Smooth muscle cell (in vitro differentiated cells): ENCODE results near the gene FUBP1. TPM values are rescaled to one million over a fixed set of nuclear protein-coding genes. Genes with fewer than 3 reads are reported as not detected.
"Not testable (repeated sequence)": the region's sequence is repeated elsewhere in the genome, so short reads cannot be mapped to it uniquely, and the experiment has no call there.

Experiments used
- DNase-seq: peaks from one replicate; lab custom pipeline; 2025; ENCODE audit not compliant: unreplicated experiment; lab: John Stamatoyannopoulos, UW
- H2AFZ ChIP-seq: fragments of 200-600 bp; sonication (generic); 2 replicates; pipeline ENCODE4 v1.6.0; 2016; ENCODE audit warnings: antibody characterized with exemption, low read depth, mild to moderate bottlenecking
- H3F3A ChIP-seq: fragments of 200-600 bp; sonication (generic); 2 replicates; pipeline ENCODE4 v1.6.0; 2017; ENCODE audit warnings: antibody characterized with exemption, low read depth
- H3K27ac ChIP-seq: fragments of 200-600 bp; sonication (generic); 2 replicates; pipeline ENCODE4 v1.5.1; 2016; ENCODE audit warnings: low read depth, mild to moderate bottlenecking
- H3K27me3 ChIP-seq: fragments of 200-600 bp; sonication (generic); 2 replicates; pipeline ENCODE4 v1.6.1; 2016; ENCODE audit warnings: low read depth, mild to moderate bottlenecking
- H3K36me3 ChIP-seq: fragments of 200-600 bp; sonication (generic); 2 replicates; pipeline ENCODE4 v1.5.1; 2016; ENCODE audit warnings: low read depth
- H3K4me1 ChIP-seq: fragments of 200-600 bp; sonication (generic); 2 replicates; pipeline ENCODE4 v1.5.1; 2016; ENCODE audit warnings: low read depth
- H3K4me2 ChIP-seq: fragments of 200-600 bp; sonication (generic); 2 replicates; pipeline ENCODE4 v1.6.0; 2016; ENCODE audit warnings: mild to moderate bottlenecking
- H3K4me3 ChIP-seq: fragments of 200-600 bp; sonication (generic); 2 replicates; pipeline ENCODE4 v1.5.1; 2016; ENCODE audit warnings: mild to moderate bottlenecking
- H3K79me2 ChIP-seq: fragments of 200-600 bp; sonication (generic); 2 replicates; pipeline ENCODE4 v1.6.0; 2016; ENCODE audit warnings: low read depth, mild to moderate bottlenecking
- H3K9ac ChIP-seq: fragments of 200-600 bp; sonication (generic); 2 replicates; pipeline ENCODE4 v1.6.0; 2016; ENCODE audit warnings: low read depth
- H3K9me3 ChIP-seq: fragments of 200-600 bp; sonication (generic); replicated peaks from 2 replicates; pipeline ENCODE4 v1.5.1; 2016; ENCODE audit warnings: low read depth
- H4K20me1 ChIP-seq: fragments of 200-600 bp; sonication (generic); 2 replicates; pipeline ENCODE4 v1.6.0; 2016; ENCODE audit warnings: low read depth
- CTCF ChIP-seq: fragments of 200-600 bp; sonication (generic); IDR thresholded peaks from 2 replicates; pipeline ENCODE4 v1.5.1; 2017; ENCODE audit warnings: borderline replicate concordance, mild to moderate bottlenecking, antibody characterized with exemption; ENCODE audit not compliant: insufficient read depth, poor library complexity, severe bottlenecking
- WGBS: methylation state at CpG from one replicate; pipeline ENCODE4 v1.1.7; 2016; ENCODE audit warnings: low lambda C conversion rate; 5-methylcytosine and 5-hydroxymethylcytosine counted together
- polyA plus RNA-seq: library from polyadenylated mRNA; unstranded; fragments of >200 nt; fragmentation: Nextera tagmentation; extraction: Ambion mirVana; gene quantifications from 2 replicates; pipeline ENCODE4 v1.2.1, GENCODE V29; 2016
- total RNA-seq: library from RNA; depleted of rRNA; stranded (reverse); fragments of >200 nt; gene quantifications from 2 replicates; pipeline ENCODE4 v1.2.3, GENCODE V29; 2014

Gene FUBP1
- total and polyA plus RNA-seq, 2 experiments from 2014 or later: 50.5 to 144 TPM

GRCh38 chr1:77925518-77925917 is 53.4 kb downstream of the FUBP1 start:
- Histone ChIP-seq H4K20me1 (no peaks in the 10 kb centered on the region), H3K4me3 (no peak overlapping the region), H3K4me2 (peak overlapping the region; percentile 17), H3F3A (no peaks in the 10 kb centered on the region), H3K79me2 (no peaks in the 10 kb centered on the region), H3K9ac (no peak overlapping the region), H3K4me1 (no peaks in the 10 kb centered on the region), H3K9me3 (no peaks in the 10 kb centered on the region), H3K27ac (peak overlapping the region; percentile 15), H3K36me3 (peaks cover 10% of the 10 kb centered on the region), H3K27me3 (no peaks in the 10 kb centered on the region), H2AFZ (no peak overlapping the region)
- DNase-seq: no peak
- TF ChIP-seq CTCF: no peak
- 90% methylated on average over 1 of the region's 1 CpG for WGBS

GRCh38 chr1:77918918-77919317 is 60.0 kb downstream of the FUBP1 start:
- not testable (repeated sequence) for H3K9ac ChIP-seq, H3K4me1 ChIP-seq, H4K20me1 ChIP-seq, H3K79me2 ChIP-seq, H2AFZ ChIP-seq, H3K4me2 ChIP-seq, H3K27me3 ChIP-seq, H3K4me3 ChIP-seq, DNase-seq, H3K27ac ChIP-seq, H3F3A ChIP-seq, H3K9me3 ChIP-seq
- peaks cover 18% of the 10 kb centered on the region for H3K36me3 ChIP-seq
- WGBS: 97% methylated on average over 5 of the region's 5 CpGs

- Histone ChIP-seq H3K9ac (no peak overlapping the region), H4K20me1 (peaks cover 21% of the 10 kb centered on the region), H3K27ac (no peak overlapping the region), H3K79me2 (peaks cover 9% of the 10 kb centered on the region), H3K36me3 (no peaks in the 10 kb centered on the region), H3F3A (no peaks in the 10 kb centered on the region), H3K4me3 (no peak overlapping the region), H3K9me3 (no peaks in the 10 kb centered on the region), H3K4me1 (no peaks in the 10 kb centered on the region), H3K27me3 (no peaks in the 10 kb centered on the region), H2AFZ (no peak overlapping the region), H3K4me2 (no peak overlapping the region)
- 70% methylated on average over 4 of the region's 4 CpGs for WGBS
- DNase-seq: no peak
- no peak for TF ChIP-seq CTCF
Measured at GRCh38 chr1:77910116-77910515, 68.8 kb downstream of the FUBP1 start.

GRCh38 chr1:77906624-77907023 is 72.2 kb downstream of the FUBP1 start:
- TF ChIP-seq CTCF: no peak
- no peak for DNase-seq
- H3K9me3 ChIP-seq: no peaks in the 10 kb centered on the region
- H3K4me3 ChIP-seq: no peak overlapping the region
- H3K79me2 ChIP-seq: peaks cover 35% of the 10 kb centered on the region
- 96% methylated on average over 1 of the region's 1 CpG for WGBS
- no peaks in the 10 kb centered on the region for H3K36me3 ChIP-seq
- no peak overlapping the region for H3K27ac ChIP-seq
- H3F3A ChIP-seq: no peaks in the 10 kb centered on the region
- H3K4me2 ChIP-seq: no peak overlapping the region
- no peak overlapping the region for H2AFZ ChIP-seq
- H3K27me3 ChIP-seq: no peaks in the 10 kb centered on the region
- no peaks in the 10 kb centered on the region for H3K4me1 ChIP-seq
- H4K20me1 ChIP-seq: peaks cover 24% of the 10 kb centered on the region
- no peak overlapping the region for H3K9ac ChIP-seq
